GM21360 (cell line): Measurements from ENCODE around the gene TACR3.
"Not testable (repeated sequence)": the region's sequence is repeated elsewhere in the genome, so short reads cannot be mapped to it uniquely, and the experiment has no call there.

ENCODE experiments used
- ATAC-seq: cut with Tn5 transposase; IDR thresholded peaks from one replicate; pipeline ENCODE4 v1.9.1; 2021; ENCODE audit warnings: mild to moderate bottlenecking, moderate library complexity; ENCODE audit not compliant: unreplicated experiment

TACR3 gene, protein sequence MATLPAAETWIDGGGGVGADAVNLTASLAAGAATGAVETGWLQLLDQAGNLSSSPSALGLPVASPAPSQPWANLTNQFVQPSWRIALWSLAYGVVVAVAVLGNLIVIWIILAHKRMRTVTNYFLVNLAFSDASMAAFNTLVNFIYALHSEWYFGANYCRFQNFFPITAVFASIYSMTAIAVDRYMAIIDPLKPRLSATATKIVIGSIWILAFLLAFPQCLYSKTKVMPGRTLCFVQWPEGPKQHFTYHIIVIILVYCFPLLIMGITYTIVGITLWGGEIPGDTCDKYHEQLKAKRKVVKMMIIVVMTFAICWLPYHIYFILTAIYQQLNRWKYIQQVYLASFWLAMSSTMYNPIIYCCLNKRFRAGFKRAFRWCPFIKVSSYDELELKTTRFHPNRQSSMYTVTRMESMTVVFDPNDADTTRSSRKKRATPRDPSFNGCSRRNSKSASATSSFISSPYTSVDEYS

DNA sequence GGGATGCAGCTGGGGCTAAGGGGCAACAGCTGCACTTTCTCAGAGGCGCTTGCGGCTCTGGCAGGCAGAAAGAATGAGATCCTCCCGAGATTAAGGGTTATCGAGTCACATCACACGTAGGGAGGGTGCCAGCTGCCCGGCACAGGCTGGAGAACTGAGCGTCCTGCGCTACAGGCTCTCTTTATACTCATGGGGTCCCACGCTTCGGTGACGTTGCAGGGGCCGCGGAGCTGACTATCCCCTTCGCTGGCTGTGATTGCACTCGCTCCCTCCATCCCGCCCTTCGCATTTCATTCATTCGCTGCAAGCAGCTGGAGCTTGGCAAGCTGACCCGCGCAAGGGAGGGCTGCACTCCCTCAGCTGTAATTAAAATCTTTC, at the start of gene TACR3:
TSS of gene TACR3 (minus strand) at position 156 of the 378 bp plus-strand sequence. CDS start 310 bp downstream, outside the sequence.
- ATAC-seq = no peak

DNA sequence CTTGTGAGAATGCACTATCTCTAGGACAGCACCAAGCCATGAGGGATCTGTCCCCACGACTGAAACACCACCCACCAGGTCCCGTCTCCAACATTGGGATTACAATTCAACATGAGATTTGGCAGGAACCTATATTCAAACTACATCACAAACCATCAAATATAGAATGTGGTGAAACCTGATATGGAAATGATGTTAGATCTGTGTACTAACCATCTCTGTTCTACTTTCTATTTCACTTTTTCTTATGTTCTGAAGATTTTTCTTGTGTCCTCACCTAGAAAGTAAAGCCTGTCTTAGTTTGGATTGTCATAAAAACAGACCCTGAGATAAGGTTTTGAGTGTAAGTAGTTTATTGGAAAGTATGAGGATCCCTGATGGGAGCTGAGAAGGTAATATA, 37.8 kb upstream of the TACR3 start:
- no peak for ATAC-seq

DNA sequence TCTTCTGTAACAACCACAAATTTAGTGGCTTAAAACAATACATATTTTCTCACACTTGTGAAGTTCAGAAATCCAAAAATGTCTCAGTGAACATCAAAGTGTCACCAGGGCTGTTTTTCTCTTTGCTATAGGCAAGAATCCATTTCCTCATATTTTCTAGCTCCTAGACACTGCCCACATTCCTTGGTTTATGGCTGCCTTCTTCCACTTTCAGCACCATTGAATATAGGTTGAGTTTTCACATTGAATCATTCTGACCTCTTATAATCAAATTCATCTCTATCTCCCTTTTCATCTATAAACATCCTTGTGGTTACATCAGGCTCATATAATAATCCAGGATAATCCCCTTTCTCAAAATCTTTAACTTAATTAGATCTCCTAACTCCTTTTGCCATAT, 37.0 kb upstream of the TACR3 start:
- ATAC-seq = no peak

DNA sequence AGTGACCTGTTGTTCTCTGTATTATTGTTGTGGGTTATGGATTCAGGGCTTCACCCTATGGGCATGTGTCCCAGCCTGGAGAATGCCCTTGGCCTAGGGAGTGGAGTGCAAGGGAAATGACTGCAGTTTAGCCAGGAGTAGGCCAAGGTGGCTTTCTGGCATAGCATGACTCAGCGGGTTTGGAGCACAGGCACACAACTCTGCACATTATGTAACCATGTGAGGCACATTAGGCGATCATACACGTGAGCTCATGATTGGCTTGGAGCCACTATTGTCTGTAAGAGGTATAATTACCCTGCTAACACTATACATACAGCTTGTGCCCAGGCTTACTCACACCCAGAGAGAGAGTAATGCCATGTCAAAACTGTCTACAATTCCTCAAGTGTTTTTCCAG, 35.1 kb upstream of the TACR3 start:
- no peak for ATAC-seq

DNA sequence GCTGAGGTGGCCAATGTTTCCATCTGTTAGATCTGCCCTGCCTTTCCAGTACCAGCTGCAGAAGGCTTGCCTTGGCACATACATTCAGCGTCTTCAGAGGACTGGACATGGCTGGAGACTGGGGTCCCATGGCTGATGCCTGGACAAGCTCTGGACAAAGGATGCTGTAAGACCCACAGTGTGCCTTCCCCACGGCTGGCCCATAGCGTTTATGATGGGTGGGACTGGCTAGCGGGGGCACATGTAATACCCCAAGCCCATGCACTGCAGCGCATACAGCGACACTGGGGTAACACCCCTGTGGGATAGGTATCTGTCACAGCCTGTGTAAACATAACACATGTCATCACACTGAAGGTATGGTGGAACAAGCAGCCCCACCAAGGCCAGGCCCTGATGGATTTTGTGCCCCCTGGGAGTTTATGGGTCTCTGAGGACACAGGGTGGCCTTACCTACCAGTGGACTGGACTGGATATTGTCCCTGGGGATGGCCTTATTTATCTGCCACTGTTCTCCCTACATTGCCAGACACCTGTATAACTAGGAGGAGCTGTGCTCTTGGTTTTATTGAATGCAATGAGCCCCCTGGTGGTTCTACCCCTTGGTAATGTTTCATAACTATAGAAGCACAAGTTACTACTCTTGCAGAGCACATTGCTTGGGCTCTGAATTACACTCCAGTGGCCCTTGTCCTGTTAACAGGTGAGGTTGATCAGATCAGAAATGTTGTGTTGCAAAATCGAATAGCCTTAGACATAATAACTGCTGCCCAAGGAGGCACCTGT, 34.3 kb upstream of the TACR3 start:
- no peak for ATAC-seq

DNA sequence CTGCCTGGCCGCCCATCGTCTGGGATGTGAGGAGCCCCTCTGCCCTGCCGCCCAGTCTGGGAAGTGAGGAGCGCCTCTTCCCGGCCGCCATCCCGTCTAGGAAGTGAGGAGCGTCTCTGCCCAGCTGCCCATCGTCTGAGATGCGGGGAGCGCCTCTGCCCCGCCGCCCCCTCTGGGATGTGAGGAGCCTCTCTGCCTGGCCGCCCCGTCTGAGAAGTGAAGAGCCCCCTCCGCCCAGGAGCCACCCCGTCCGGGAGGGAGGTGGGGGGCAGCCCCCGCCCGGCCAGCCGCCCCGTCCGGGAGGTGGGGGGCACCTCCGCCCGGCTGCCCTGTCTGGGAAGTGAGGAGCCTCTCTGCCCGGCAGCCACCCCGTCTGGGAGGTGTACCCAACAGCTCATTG, 3.4 kb upstream of the TACR3 start:
- ATAC-seq = not testable (repeated sequence)

DNA sequence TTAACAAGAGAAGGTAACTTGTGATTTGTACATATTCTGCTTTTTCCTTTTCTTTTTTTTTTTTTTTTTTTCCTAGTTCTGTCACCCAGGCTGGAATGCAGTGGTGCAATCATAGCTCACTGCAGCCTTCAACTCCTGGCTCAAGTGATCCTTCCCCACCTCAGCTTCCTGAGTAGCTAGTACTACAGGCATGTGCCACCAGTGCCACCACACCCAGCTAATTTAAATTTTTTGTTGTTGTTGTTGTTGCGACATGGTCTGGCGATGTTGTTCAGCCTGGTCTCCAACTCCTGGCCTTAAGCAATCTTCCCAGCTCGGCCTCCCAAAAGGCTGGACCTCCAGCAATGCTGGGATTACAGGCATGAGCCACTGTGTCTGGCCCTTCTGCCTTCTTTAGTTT, 1.5 kb upstream of the TACR3 start:
- no peak for ATAC-seq

DNA sequence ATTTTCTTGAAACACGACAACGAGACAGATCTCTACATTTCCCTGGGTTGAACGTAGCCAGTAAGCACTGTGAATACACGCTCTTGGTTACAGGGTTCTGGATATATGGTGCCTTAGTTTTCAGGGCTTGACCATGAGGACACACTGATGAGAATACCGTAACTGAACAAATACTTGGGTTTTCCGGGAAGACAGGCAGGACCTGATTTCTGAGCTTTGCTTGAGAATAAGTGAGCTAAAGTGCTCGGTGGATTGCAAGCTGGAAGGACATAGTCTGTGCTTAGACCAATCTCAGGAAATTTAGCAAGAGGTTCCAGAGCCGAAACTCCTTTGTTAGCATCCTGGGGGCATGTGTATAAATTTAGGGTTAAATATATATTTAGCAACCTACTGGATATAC, 876 bp upstream of the TACR3 start:
- no peak for ATAC-seq

DNA sequence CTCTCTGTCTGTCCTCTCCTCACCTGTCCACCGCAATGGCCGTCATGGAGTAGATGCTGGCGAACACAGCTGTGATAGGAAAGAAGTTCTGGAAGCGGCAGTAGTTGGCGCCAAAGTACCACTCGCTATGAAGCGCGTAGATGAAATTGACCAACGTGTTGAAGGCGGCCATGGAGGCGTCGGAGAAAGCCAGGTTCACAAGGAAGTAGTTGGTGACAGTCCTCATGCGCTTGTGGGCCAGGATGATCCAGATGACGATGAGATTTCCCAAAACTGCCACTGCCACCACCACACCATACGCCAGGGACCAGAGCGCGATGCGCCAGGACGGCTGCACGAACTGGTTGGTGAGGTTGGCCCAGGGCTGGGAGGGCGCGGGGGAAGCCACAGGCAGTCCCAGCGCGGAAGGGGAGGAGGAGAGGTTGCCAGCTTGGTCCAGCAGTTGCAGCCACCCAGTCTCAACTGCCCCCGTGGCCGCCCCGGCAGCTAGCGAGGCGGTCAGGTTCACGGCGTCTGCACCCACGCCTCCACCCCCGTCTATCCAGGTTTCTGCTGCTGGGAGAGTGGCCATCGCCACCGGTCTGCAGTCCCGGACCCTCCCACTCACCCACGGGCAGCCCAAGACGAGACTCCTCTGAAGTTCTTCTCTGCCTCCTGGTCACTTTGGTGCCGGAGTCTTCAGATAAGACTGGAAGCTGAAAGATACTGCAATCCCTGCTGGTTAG, 518 bp downstream of the TACR3 start:
- no peak for ATAC-seq

DNA sequence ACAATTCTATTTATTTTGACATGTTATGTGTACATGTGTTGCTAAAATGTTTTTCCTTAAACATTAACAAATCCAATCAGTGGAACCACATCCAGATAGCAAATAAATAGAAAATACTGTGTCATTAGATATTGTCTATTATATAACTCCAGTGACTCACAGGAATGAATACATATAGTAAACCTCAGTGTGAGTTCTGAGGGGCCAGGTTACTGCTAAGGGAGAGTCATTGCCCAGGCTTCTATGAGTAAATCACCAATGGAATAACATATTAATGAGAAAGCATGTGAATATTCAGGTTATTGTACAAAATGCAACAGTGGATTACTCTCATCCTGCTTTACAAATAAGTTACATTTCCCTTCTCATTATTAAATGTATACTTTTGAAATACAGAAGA, 27.2 kb downstream of the TACR3 start:
- ATAC-seq = no peak

DNA sequence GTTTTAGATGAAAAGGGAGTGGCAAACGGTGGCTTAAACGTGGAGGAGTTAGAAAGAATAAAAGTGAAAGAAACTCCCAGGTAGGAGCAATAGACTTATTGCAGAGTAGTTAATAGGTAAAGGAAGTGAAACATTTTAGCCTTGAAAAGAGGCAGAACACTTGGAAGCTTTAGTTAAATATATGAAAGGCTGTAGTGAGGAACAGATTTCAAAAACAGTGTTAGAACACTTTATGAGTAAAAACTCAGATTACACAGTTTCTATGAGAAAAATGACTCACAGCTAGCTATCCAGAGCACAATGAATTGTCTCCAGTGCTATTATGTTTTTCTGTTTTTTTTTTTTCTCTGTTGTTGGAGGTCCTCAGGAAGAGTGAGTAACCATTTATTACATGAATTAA, 45.8 kb downstream of the TACR3 start:
- ATAC-seq = no peak

DNA sequence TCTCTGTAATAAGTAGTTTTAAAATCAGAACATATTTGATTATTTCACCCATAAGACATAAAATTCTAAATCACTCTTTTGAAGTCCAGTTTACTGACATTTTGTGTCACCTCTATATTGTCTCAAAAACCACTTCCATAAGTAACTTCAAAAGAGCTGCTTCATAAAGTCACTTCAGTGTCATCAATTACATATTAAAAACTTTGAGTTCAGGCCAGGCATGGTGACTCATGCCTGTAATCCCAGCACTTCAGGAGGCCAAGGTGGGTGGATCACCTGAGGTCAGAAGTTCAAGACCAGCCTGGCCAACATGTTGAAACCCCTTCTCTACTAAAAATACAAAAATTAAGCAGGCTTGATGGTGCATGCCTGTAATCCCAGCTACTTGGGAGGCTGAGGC, 53.0 kb downstream of the TACR3 start:
- not testable (repeated sequence) for ATAC-seq

DNA sequence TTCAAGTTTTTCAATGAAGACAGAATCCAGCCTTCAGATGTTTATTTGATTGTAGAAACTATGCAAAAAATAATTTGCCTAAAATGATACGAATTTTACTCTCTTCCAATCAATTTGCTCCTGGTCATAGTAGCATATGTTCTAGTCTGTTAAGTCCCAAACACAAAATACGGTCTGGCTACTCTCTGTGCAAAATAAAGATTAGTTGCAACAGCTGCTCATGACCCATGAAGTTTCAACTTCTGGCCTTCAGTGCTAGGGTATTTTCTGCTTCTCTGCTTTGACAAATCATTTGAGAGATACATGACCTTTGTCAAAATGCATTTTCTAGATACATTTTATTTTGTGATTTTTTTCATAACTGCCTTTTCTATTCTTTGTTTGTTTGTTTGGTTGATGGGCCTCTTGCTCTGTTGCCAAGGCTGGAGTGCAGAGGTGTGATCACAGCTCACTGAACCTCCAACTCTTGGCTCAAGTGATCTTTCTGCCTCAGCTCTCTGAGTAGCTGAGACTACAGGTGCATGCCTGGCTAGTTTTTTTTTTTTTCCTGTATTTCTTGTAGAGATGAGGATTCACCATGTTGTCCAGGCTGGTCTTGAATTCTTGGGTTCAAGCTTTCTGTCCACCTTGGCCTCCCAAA, 55.2 kb downstream of the TACR3 start:
- ATAC-seq = no peak

DNA sequence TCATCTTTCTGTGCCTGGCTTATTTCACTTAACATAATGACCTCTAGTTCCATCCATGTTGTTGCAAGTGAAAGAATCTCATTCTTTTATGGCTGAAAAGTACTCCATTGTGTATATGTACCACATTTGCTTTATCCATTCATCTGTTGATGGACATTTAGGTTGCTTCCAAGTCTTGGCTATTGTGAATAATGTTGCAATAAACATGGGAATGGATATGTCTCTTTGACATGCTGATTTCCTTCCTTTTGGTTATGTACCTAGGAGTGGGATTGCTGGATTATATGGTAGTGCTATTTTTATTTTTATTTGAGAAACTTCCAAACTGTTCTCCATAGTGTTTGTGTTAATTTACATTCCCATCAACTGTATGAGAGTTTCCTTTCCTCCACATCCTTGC, 71.2 kb downstream of the TACR3 start:
- ATAC-seq = no peak

DNA sequence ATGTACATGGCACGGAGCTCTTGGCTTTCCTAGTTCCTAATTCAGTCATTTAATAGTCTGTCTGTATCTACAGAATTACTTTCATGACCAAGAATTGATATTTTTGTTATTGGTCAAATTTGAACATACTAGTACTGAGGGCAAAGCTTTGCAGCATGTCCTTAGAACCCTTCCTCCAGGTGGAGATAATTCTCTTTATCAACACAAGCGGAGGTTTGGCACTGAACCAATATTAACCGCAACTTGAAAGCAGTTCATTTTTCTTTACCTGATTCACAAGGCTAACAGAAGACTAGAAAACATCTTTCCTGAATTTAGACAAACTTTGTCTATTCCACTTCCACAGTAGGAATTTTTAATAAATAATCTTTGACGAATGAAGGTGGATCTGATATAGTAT, 73.8 kb downstream of the TACR3 start:
- no peak for ATAC-seq

DNA sequence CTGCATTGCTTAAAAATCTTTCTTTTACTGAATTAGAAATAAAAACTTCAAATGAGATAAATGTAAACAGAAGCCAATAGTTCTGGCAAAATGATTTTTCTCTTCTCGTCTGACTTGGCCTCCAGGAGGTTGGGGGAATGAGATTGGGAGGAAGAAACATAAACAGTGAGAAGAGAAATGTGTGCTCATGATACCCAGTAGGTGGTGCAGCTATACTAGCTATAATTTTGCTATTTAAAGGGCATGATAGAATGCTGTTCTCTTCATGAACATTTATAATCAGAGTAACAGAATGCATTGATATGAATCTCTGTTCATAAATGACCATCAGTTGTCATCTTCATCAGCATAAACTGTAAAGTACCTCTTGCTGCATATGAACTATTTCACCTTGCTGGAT, 85.5 kb downstream of the TACR3 start:
- no peak for ATAC-seq

DNA sequence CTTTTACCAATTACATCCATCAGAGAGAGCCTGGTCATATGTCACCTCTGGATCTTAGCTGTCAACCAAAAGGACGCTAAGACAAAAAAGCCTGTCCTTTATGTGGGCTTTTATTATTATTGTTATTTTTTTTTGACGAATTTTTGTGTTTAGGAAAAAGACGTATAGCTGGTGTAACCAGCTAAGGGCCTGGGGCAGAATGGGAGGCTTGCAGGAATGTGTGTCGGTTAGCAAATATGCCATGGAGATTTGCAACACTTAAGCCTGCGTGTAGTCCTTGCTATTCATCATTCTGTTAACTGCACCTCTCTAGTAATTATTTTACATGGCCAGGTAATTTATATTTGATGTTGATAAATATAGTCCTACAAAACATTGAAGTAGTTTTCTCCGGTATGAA, 93.5 kb downstream of the TACR3 start:
- no peak for ATAC-seq

DNA sequence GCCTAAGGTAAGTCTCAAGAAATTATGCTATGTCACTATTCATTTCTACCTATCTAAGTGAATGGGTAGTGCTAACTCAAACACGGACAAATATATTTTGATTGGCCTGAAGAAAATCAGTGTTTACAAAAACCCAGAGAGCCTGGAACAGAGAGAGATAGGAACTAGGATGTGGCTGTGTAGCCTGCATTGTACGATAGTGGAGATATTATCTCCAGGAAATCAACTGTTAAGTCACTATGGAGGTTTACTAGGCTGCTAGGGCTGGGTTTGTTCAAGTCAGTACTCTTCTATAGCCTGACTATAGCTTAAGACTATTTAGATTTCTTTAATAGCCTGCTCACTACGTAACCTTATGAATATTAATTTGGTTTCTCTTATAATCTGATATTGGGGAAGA, 127.9 kb downstream of the TACR3 start:
- no peak for ATAC-seq

DNA sequence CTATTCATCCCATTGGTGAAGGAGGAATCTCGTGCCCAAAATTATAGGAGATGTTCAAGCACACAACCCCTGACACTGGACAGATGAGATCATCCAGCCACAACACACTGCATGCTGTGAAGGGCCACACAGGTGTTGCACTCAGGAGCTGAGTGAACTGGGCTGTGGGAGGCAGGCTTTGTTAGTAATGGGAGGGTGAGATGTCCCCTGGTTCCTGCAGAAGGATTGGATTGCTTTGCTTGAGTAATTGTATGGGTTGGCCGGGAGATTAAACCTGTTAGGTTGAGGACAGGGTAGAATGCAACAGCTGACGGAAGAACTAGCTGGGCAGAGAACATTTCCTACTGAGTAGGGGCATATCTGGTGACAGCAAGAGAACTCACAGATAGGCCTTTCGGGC, 152.2 kb downstream of the TACR3 start:
- no peak for ATAC-seq

DNA sequence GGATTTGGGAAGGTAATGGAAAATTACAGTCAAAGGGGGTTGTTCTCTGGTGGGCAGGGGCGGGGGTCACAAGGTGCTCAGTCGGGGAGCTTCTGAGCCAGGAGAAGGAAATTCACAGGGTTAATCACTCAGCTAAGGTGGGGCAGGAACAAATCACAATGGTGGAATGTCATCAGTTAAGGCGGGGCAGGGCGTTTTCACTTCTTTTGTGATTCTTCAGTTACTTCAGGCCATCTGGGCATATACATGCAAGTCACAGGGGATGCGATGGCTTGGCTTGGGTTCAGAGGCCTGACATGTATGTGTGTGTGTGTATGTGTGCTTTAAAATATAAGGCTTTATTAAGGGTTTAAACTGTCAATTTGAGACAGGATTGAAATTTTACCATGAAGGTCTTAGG, 160.6 kb downstream of the TACR3 start:
- ATAC-seq = not testable (repeated sequence)
